Dedifferentiated amniotic fluid mesenchymal stem cell (primary cell): ENCODE results near the gene ZNF296.

ENCODE experiments used
- DNase-seq: peaks from one replicate; pipeline ENCODE4 v3.0.0-alpha.2; 2016; ENCODE audit errors: extremely low spot score

Gene ZNF296

DNA sequence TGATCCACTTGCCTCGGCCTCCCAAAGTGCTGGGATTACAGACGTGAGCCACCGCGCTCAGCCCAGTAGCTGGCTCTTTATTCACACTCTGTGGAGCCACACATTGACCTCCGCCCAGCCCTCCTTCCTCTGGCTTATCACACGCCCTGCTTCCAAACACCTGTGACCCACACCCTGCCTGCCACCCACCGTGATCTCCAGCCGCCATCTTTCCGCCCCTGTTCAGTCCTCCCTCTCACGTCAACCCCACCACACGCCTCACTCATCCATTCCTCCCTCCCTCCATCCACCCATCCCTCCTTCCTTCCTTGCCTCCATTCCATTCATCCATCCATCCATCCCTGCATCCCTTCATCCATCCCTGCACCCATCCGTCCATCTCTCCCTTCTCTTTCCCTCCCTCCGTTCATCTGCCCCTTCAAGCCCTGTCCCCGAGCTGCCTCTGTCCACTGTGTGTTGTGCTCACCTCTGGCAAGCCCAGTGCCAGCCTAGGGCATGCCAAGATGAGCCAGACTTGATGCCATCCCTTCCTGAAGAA, 17.6 kb downstream of the ZNF296 start:
- DNase-seq, result no peak

DNA sequence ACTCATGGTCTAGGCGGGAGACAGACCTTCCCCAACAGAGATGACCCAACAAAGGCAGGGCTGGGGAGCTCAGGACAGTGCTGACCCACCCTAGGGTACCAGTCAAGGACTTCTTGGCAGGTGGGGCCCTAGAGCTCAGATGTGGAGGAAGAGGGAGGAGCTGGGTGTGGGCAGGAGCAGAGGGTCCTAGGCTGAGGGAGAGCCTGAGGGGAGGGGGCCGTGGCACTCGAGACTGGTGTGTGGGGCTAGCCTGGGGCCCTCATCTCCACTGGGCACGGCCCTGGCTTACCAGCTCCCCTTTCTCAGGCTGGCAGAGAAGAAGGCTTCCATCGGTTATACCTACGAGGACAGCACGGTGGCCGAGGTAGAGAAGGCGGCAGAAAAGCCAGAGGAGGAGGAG, 18.8 kb downstream of the ZNF296 start:
- no peak for DNase-seq

DNA sequence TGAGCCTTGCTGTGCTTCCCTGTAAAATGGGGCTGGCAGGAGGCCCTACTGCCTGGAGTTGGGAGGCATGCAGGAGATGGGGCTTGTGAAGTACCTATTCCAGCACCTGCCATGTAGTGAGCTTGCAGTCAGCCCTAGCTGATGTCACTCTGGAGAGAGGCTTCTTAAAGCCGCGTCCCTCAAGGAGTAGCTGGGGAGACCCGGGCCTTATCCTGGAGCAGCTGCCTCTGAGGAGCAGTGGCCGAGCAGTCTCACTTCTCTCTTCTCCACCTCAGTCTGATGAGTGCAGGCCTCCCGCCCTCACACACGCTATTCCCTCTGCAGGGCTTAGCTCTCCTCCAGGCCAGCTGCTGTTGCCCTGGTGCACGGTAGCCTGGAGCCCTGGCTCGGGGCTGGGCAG, 19.4 kb downstream of the ZNF296 start:
- DNase-seq, result peak; percentile 9

DNA sequence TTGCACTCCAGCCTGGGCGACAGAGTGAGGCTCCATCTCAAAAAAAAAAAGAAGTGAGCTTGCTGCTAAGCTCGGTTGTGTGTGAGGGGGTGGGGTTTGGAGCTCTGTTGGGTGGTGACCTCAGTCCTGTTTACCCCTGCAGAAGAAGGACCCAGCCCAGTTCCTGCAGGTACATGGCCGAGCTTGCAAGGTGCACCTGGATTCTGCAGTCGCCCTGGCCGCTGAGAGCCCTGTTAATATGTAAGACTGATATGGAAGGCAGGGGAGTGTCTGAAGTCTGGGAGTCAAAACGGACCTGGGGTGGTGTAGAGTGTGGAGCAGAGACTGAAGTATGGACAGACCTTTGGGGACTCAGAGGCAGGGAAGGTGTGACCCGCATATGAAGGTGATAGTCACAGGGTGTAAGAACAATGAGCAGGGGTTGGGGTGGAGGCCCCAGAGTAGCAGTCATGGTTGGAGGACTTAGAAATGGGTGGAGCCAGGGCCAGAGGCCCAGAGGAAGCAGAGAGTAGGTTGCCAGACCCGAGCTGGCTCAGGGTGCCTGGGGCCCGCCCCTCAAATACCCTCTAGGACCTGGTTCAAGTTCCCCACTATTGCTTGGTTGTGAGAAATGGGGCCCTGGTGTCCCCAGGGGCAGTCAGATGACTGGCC, 24.2 kb downstream of the ZNF296 start:
- no peak for DNase-seq

DNA sequence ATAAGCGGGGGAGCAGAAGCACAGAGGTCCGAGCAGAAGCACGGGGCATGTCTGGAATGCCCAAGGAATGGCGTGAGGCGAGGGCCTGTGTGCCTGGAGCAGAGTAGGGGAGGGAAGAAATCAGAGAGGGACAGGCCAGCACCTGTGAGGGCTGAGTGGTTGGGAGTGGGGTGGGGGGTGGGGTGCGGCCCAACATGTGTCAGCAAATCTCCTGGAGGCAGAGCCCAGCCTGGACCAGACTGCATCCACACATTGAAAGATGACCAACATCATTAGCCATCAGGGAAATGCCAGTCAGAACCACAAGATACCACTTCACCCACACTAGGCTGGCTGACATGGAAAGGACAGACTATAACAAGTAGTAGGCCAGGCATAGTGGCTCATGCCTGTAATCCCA, 26.2 kb downstream of the ZNF296 start:
- DNase-seq, result no peak

DNA sequence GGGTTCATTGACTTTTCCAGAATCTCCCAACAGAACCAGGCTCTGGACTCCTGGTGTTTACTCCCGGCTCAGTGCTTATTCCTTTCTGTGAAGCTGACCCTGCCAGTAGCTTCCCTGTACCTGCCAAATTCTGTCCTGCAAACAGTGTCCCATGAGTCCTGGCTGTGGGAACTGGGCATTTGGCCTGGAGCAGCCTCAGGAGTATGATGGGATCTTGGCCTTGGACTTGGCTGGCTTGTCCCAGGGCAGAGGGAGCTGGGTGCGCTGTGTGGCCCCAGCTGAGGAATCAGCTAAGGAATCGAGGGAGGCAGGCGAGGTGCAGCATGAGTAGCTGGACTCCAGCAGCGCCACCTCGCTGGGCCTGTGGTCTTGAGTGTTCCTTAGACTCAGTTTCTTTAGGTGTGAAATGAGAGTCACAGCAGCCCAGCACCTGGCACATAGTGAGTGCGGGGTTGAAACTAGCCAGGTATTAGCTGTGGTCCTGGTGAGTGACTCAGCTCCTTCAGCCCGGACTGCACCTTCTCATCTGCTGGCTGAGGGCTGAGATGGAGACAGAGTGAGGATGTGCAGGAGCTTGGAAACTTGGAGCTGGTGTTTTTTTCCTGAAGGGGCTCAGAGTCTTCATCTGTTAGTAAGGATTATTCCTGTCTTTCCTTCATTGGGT, 27.1 kb downstream of the ZNF296 start:
- DNase-seq, result no peak

DNA sequence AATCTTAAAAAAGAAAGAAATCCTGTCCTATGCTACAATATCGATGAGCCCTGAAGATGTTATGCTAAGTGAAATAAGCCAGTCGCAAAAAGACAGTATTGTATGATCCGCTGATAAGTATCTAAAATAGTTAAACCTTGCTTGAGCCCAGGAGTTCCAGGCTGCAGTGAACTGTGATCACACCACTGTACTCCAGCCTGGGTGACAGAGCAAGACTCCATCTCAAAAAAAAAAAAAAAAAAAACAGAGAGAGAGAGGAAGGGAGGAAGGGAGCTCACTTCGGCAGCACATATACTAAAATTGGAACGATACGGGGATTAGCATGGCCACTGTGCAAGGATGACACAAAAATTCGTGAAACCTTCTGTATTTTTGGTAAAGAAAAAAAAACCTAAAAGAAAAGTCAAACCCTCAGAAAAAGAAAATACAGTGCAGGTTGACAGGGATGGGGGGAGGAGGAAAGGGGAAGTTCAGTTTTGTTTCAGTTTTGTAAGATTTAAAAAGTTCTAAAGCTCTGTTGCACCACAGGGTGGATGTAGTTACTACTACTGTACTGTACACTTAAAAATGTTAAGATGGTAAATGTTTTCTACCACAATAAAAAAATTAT, 29.0 kb downstream of the ZNF296 start:
- DNase-seq, result no peak

DNA sequence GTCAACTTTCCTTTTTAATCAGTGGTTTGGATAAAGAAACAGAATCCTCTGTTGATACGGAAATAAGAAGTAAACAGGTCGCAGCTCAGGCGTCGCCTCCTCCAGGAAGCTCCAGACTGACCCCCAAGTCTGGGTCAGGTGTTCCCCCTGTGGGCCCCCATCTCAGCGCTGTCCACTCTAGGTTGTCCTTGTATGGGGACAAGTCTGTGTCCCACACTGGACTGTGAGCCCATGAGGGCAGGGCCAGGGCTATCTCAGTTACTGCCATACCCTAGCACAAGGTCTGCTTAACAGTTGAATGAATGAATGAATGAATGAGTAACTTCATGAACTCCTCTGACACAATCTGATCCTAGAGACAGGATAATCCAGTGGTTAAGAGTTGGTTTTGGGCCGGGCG, 29.9 kb downstream of the ZNF296 start:
- DNase-seq, result no peak

DNA sequence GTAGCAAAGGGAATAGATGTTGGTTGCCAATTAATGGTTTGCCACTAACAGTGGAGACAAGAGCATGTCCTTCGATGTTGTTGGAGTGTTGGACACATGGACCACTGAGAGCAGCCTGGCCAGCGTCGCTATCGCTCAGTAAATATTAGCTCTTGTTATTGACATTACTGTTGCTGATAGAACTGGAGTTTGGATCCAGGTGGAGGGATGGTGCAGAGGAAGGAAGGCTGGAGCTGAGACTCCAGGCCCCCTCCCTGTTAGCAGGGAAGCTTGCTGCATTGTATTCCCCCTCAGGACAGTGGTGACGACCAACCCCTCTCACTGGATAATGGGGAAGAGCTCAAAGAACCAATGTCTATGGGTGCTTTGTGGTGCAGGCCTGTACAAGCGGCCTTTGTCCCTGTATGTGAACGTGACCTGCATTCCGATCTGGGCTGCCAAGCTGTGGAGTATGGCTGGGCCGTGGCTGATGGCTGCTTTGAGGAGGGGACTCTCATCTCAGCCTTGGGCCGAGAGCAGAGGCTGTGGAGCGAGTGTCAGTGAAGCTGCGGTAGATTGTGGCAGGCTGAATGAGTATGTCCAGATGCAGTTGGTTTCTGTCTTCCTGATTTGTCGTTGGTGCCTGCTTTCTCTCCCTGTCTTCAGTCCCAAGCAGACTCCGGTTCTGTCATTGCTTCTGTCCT, 30.5 kb downstream of the ZNF296 start:
- no peak for DNase-seq

DNA sequence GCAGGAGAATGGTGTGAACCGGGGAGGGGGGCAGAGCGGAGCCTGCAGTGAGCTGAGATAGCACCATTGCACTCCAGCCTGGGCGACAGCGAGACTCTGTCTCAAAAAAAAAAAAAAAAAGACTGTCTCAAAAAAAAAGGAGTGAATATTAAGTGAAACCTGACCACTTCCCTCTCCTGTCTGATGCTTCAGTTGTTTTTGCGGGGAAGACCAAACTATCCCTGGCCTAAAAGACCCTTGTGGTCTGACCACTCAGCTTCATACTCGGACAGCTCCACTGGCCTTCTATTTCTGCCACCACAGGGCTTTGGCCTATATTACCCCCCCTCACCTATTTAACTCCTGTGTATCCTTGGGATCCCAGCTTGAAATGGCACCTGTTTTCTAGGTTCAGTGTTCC, 35.2 kb downstream of the ZNF296 start:
- no peak for DNase-seq

DNA sequence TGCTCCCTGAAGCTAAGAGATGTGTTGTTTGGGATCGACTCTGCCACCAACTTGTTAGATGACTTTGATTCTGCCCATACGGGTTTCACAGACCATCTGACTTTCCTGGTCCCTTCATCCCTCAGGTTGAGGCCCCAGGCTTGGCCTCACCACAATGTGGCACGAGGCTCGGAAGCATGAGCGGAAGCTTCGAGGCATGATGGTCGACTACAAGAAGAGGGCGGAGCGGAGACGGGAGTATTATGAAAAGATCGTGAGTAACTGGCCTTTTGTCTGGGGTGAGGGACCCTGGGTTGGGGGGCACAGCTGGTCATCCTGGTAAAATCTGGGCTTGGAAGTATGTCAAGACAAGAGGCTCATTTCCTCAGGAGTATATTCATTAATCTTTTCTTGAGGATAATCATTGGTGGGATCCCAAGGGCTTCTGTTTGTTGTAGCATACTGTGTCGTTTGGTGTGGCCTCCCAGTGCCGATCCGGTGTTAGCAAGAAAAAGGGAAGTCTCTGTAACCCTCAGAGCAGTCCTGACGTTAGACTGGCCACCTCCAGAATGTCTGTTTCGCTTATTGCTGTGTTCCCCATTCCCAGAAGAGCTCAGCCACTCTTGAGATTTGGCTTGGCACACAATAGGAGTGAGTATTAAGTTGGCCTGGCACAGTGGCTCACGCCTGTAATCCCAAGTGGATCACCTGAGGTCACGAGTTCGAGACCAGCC, 36.1 kb downstream of the ZNF296 start:
- no peak for DNase-seq

DNA sequence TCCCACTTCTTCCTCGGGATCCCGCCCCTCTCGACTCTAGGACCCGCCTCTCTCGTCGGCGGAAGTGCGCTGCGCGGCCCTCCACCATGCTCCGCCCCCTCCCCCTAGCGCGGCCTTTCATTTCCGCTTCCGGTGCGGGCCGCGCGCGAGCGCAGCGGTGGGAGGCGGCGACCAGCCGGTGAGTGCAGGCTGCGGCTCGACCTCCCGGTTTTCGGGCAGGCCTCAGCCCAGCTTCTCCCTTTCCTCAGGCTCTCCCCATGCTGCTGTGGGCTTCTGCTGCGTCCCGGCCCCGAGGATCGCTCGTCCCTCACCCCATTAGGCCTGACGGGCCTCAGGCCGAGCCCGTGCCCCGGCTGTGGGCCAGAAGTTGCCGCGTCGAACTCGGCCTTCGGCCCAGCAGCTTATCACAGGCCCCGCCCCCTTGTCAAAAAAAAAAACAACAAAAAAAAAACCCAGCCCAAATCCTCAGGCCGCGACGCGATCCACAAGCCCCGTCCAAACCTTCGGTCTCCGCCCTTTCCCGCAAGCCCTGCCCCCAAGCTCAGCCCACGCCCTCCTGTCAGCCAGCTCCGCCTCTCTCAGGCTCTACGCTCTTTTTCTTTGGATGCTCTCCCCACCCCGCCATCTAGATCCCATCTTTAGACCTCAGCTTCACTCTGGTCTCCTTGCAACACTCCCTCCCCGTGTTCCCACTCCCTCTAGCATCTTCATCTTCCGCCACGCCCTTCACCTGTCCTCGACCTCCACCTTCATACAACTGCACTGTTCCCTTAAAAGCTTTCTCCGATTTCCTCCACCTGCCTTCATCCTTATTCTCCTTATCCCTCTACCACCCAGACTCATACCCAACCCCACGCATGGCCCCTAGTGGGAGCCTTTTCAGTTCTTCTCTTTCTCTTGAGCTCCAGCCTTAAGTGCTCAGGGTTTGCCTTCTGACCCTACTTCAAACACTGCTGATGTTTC, 37.1 kb downstream of the ZNF296 start, which contains the start of gene CLASRP:
TSS of gene CLASRP (plus strand) at position 115 of the 963 bp plus-strand sequence. CDS start 1,168 bp downstream, outside the sequence.
- peak; percentile 92 for DNase-seq

DNA sequence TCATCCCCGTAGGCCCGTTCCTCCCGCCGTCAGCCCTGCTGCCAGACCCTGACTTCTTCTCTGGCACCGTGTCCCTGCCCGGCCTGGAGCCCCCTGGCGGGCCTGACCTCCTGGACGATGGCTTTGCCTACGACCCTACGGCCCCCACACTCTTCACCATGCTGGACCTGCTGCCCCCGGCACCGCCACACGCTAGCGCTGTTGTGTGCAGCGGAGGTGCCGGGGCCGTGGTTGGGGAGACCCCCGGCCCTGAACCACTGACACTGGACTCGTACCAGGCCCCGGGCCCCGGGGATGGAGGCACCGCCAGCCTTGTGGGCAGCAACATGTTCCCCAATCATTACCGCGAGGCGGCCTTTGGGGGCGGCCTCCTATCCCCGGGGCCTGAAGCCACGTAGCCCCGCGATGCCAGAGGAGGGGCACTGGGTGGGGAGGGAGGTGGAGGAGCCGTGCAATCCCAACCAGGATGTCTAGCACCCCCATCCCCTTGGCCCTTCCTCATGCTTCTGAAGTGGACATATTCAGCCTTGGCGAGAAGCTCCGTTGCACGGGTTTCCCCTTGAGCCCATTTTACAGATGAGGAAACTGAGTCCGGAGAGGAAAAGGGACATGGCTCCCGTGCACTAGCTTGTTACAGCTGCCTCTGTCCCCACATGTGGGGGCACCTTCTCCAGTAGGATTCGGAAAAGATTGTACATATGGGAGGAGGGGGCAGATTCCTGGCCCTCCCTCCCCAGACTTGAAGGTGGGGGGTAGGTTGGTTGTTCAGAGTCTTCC, 38.7 kb downstream of the ZNF296 start:
- no peak for DNase-seq

DNA sequence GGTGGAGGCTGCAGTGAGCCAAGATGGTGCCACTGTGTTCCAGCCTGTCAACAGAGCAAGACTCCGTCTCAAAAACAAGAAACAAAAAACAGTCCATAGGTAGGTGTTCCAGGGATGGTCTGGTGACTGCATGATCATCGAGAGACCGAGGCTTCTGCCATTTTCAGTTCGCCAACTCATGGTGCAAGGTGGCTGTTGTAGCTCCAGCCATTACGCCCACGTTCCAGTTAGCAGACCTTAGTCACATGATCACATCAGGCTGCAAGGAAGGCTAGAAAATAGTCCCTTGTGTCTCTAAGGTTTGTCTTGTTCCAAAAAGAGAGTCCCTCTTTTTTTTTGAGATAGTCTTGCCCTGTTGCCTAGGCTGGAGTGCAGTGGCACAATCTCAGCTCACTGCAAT, 40.5 kb downstream of the ZNF296 start:
- DNase-seq, result no peak

DNA sequence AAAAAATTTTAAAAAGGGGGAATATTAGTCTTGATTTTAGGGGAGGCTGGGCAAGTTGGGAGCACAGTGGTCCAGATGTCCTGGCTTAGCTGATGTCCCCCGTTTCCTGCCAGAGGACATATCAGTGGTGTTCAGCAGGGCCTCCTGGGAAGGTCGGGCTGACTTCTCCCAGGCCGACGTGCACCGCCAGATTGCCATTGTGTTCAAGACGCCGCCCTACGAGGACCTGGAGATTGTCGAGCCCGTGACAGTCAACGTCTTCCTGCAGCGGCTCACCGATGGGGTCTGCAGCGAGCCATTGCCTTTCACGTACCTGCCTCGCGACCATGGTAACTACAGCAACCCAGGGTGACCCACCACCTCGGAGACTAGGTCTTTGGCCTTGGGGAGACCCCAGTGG, 43.9 kb downstream of the ZNF296 start:
- DNase-seq, result no peak

DNA sequence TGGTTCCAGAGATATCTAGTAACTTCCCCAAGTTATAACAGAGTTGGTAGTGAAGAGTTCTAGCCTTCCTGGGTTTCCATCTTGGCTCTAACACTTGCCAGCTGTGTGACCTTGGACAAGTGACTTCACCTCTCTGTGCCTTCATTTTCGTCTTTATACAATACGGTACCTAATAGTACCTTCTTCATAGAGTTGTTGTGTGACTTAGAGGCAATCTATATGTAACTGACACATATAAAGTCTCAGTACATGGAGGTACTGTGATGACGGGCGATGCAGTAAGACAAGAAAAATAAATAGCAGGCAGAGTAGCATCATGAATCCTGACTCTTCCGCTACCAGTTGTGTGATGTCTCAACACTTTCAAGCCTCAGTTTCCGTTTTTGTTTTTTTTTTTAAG, 45.5 kb downstream of the ZNF296 start:
- DNase-seq, result no peak

DNA sequence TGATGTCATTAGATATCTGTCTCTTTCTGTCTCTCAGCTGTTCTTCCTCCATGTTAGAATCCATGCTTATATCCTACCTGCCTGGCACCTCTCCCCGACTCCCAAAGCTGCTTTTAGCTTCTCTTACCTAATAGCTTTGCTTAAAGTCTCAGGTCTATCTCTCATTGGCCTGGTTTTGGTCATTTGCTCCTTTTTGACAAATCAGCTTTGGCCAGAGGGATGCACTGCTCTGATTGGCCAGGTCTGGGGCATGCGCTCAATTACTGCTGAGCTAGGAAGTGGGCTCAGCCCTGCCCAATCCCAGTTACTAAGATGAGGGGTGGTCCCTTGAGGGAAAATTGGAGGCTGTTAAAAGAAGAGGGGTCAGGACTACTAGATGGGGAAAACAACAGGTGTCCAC, 48.9 kb downstream of the ZNF296 start:
- no peak for DNase-seq

DNA sequence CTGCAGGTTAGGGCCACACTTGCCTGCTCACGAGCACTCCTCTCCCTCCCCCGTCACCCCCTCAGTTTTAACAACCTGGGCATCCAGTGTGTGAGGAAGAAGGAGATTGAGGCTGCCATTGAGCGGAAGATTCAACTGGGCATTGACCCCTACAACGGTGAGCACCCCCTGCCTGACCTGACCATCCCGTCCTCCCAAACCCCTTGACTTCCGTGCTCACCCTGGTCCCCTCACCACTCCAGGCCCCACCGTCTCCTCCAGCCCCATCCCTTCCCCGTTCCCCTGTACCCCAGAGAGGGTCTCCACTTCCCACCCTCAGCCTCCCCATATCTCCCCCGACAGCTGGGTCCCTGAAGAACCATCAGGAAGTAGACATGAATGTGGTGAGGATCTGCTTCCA, 51.0 kb downstream of the ZNF296 start:
- DNase-seq, result no peak

DNA sequence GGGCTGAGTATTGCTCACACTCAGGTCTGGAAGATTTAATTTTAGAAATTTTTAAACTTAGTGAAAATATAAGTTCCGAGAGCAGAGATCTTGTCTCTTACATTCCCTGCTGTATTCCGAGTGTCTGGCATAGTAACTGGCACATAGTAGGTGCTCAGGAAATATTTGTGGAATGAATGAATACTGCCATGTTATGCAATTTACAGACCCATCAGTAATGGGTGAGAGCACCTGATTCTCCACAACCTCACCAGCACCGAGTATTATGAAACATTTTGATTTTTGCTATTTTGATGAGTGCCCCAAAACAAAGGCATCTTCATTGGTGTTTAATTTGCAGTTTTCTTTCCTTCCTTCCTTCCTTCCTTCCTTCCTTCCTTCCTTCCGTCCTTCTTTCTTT, 53.2 kb downstream of the ZNF296 start:
- no peak for DNase-seq

DNA sequence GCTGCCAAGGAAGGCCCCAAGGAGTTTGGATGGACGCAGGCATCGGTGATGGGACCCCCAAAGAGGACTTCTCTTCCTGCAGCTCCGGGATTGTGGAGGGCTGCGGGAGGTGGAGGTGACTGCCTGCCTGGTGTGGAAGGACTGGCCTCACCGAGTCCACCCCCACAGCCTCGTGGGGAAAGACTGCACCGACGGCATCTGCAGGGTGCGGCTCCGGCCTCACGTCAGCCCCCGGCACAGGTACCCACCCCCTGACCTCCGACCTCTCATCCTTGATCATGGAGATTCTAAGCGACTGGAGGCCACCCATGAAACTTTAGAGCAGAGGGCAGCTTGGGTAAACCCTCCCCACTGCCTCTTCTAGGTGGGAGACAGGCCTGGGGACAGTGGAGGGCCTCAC, 54.3 kb downstream of the ZNF296 start:
- no peak for DNase-seq
